GM20000 (cell line): ENCODE measurements around the gene SLC46A2.

ENCODE experiments used
- DNase-seq: peaks from one replicate; pipeline ENCODE4 v3.0.0; 2012; ENCODE audit warnings: low spot score
- TF ChIP-seq, protein P1 (sequence below): IDR thresholded peaks from 2 replicates; pipeline ENCODE4 v1.5.1; 2012; ENCODE audit warnings: mild to moderate bottlenecking, control low read depth; ENCODE audit errors: extremely low read depth, missing control alignments

The SLC46A2 gene

GRCh38 chr9:112873773-112874405, 16.8 kb downstream of the SLC46A2 start:
- TF ChIP-seq, protein P1, sequence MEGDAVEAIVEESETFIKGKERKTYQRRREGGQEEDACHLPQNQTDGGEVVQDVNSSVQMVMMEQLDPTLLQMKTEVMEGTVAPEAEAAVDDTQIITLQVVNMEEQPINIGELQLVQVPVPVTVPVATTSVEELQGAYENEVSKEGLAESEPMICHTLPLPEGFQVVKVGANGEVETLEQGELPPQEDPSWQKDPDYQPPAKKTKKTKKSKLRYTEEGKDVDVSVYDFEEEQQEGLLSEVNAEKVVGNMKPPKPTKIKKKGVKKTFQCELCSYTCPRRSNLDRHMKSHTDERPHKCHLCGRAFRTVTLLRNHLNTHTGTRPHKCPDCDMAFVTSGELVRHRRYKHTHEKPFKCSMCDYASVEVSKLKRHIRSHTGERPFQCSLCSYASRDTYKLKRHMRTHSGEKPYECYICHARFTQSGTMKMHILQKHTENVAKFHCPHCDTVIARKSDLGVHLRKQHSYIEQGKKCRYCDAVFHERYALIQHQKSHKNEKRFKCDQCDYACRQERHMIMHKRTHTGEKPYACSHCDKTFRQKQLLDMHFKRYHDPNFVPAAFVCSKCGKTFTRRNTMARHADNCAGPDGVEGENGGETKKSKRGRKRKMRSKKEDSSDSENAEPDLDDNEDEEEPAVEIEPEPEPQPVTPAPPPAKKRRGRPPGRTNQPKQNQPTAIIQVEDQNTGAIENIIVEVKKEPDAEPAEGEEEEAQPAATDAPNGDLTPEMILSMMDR: no peak
- DNase-seq: no peak

- DNase-seq: no peak
- TF ChIP-seq, protein P1: no peak
Observed at GRCh38 chr9:112872019-112872418, 18.7 kb downstream of the SLC46A2 start.

GRCh38 chr9:112870556-112870955, 20.1 kb downstream of the SLC46A2 start:
- no peak for DNase-seq
- TF ChIP-seq, protein P1: no peak

DNA sequence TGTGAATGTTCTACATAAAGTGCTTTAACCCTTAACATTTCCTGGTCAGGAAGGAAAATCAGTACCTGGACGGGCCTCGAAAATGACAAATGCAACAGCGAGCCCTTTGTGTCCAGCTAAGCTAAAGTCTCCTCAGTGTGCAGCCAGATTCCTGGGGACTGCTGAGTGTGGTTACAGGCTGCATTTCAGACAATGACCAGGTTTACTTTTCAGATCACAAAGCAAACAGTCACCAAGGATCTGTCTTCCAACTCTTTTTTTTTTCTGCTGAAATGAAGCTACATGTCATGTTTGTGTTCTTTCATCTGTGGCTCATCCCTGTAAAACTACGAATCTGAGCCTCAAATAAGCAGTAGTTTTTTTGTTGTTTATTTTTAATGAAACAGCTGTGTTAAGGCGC, 20.8 kb downstream of the SLC46A2 start:
- TF ChIP-seq, protein P1: no peak
- DNase-seq: no peak

DNA sequence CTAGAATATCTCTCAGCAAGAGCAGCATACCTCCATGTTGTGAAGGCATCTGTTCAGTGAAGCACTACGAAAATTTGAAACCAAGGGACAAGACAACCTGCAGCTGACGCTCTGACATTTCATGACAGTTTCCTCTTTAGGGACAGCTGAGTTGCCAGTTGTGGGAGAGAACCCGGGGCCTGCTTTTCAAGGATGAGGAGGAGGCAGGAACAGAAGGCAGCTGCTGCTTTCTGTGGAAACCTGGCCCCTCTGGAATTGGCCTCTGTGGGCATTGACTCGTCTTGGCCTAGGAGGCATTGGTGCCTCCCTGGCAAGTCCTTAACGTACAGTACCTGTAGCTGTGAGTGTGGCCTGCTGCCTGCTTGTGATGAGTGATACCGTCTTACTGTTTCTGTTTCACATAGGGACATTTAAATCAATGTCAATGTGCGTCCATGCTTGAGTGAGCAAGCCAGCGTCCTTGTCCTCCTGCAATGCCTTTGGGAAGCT, 21.6 kb downstream of the SLC46A2 start:
- DNase-seq: no peak
- TF ChIP-seq, protein P1: no peak

DNA sequence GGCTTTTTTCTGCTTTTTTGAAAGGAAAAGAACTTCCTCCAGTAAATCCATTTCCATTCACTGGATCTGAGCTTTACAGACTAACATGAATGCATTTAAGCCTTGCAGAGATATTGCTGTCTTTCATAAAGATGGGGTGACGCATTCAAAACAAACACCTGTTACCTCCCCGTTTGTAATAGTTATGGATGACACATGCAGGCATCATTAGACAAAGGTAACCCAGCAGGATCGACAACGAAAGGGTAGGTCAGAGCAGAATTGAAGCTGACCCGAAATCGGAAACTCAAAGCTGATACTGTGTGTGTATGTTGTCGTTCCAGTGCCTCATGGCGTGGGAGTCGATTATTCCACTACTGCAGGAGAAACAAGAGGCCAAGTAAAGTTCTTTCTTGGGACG, 22.2 kb downstream of the SLC46A2 start:
- no peak for DNase-seq
- TF ChIP-seq, protein P1: no peak

DNA sequence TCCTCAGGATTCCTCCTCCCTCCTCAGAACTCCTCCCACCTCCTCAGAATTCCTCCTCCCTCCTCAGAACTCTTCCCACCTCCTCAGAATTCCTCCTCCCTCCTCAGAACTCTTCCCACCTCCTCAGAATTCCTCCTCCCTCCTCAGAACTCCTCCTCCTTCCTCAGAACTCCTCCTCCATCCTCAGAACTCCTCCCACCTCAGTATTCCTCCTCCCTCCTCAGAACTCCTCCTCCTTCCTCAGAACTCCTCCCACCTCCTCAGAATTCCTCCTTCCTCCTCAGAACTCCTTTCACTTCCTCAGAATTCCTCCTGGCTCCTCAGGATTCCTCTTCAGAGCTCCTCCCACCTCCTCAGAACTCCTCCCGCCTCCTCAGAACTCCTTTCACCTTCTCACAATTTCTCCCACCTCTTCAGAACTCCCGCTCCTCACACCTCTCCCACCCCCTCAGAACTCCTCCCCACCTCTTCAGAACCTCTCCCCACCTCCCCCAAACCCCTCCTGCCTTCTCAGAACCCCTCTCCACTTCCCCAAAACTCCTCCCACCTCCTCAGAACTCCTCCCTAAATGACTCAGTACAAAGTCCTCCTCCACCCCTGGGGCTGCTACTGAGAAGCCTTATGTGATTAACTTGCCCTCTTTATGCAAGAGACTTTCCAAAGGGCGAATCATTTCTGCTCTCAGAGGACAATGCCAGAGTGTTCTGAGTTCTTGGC, 23.2 kb downstream of the SLC46A2 start:
- peak; percentile 38 for DNase-seq

More for the DNA sequence above, 23.2 kb downstream of the SLC46A2 start:
- TF ChIP-seq, protein P1: no peak
